ENCODE measurements around the gene PTPRC.

The PTPRC gene

GRCh38 chr1:198806861-198807260 is 168.0 kb downstream of the PTPRC start (continued):
- TF ChIP-seq INSM2 (tag by site-specific recombination; IDR thresholded peaks at IDR 0.05) (no peak), ZBTB7A (tag by site-specific recombination; IDR thresholded peaks at IDR 0.05; ENCODE audit: low read depth) (no peak), ZNF324 (tag by site-specific recombination; IDR thresholded peaks at IDR 0.05) (no peak), ZNF391 (tag by site-specific recombination; IDR thresholded peaks at IDR 0.05; ENCODE audit: borderline replicate concordance, low read depth) (no peak), ZNF624 (tag by site-specific recombination; IDR thresholded peaks at IDR 0.05) (no peak), YY2 (tag by site-specific recombination; IDR thresholded peaks at IDR 0.05) (no peak), ZNF132 (tag by site-specific recombination; IDR thresholded peaks at IDR 0.05; ENCODE audit: borderline replicate concordance) (no peak)
- TF ChIP-seq, protein P1, sequence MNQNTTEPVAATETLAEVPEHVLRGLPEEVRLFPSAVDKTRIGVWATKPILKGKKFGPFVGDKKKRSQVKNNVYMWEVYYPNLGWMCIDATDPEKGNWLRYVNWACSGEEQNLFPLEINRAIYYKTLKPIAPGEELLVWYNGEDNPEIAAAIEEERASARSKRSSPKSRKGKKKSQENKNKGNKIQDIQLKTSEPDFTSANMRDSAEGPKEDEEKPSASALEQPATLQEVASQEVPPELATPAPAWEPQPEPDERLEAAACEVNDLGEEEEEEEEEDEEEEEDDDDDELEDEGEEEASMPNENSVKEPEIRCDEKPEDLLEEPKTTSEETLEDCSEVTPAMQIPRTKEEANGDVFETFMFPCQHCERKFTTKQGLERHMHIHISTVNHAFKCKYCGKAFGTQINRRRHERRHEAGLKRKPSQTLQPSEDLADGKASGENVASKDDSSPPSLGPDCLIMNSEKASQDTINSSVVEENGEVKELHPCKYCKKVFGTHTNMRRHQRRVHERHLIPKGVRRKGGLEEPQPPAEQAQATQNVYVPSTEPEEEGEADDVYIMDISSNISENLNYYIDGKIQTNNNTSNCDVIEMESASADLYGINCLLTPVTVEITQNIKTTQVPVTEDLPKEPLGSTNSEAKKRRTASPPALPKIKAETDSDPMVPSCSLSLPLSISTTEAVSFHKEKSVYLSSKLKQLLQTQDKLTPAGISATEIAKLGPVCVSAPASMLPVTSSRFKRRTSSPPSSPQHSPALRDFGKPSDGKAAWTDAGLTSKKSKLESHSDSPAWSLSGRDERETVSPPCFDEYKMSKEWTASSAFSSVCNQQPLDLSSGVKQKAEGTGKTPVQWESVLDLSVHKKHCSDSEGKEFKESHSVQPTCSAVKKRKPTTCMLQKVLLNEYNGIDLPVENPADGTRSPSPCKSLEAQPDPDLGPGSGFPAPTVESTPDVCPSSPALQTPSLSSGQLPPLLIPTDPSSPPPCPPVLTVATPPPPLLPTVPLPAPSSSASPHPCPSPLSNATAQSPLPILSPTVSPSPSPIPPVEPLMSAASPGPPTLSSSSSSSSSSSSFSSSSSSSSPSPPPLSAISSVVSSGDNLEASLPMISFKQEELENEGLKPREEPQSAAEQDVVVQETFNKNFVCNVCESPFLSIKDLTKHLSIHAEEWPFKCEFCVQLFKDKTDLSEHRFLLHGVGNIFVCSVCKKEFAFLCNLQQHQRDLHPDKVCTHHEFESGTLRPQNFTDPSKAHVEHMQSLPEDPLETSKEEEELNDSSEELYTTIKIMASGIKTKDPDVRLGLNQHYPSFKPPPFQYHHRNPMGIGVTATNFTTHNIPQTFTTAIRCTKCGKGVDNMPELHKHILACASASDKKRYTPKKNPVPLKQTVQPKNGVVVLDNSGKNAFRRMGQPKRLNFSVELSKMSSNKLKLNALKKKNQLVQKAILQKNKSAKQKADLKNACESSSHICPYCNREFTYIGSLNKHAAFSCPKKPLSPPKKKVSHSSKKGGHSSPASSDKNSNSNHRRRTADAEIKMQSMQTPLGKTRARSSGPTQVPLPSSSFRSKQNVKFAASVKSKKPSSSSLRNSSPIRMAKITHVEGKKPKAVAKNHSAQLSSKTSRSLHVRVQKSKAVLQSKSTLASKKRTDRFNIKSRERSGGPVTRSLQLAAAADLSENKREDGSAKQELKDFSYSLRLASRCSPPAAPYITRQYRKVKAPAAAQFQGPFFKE (tag by site-specific recombination; IDR thresholded peaks at IDR 0.05; ENCODE audit: borderline replicate concordance) = no peak
